Heart right ventricle (tissue), 16 donors: ENCODE results near the gene TMEM229A. TPM values are rescaled to one million over a fixed set of nuclear protein-coding genes. Genes with fewer than 3 reads are reported as not detected.
"Not testable (repeated sequence)": the region's sequence is repeated elsewhere in the genome, so short reads cannot be mapped to it uniquely, and the experiment has no call there.

Experiments used
- ATAC-seq, 8 donors: fragments of 200-7000 bp; cut with Tn5 transposase; one replicate each; pipeline ENCODE4 v1.9.1; 2020; ENCODE audit warnings: mild to moderate bottlenecking in 8 of 8, moderate library complexity in 8 of 8, moderate number of reproducible peaks in 1 of 8
- DNase-seq, 2 donors: peaks; one replicate each; pipeline ENCODE4 v3.0.0-alpha.2; 2020
- H3K27ac ChIP-seq, 10 donors: fragments of 200-600 bp; sonication (generic) in 2 of 10; one replicate each; pipeline versions ENCODE4 v1.5.0 to v1.8.0; 2020 to 2022; ENCODE audit warnings: mild to moderate bottlenecking in 3 of 10
- H3K27me3 ChIP-seq, 7 donors: fragments of 200-600 bp; one replicate each; pipeline ENCODE4 v1.8.0; 2021 to 2022; ENCODE audit warnings: mild to moderate bottlenecking in 2 of 7
- H3K36me3 ChIP-seq, 9 donors: fragments of 200-600 bp; sonication (generic) in 1 of 9; one replicate each; pipeline versions ENCODE4 v1.5.0 to v1.8.0; 2020 to 2022; ENCODE audit warnings: mild to moderate bottlenecking in 2 of 9
- H3K4me1 ChIP-seq, 9 donors: fragments of 200-600 bp; sonication (generic) in 1 of 9; one replicate each; pipeline versions ENCODE4 v1.5.0 to v1.8.0; 2020 to 2022; ENCODE audit warnings: mild to moderate bottlenecking in 4 of 9
- H3K4me3 ChIP-seq, 10 donors: fragments of 200-600 bp; sonication (generic) in 2 of 10; one replicate each; pipeline versions ENCODE4 v1.5.0 to v1.8.0; 2020 to 2022; ENCODE audit warnings: mild to moderate bottlenecking in 7 of 10, moderate library complexity in 2 of 10
- H3K9me3 ChIP-seq, 11 donors: fragments of 200-600 bp in 10 of 11; sonication (generic) in 2 of 11; one replicate each; pipeline versions ENCODE4 v1.5.0 to v1.8.0; 2013 to 2022; ENCODE audit warnings: mild to moderate bottlenecking in 2 of 11, control low read depth in 1 of 11, moderate library complexity in 1 of 11
- WGBS, 2 donors: extraction: QIAGEN DNeasy Blood & Tissue Kit; methylation state at CpG; one replicate each; pipeline ENCODE4 v1.1.7; 2013; ENCODE audit warnings: inconsistent platforms in 1 of 2; 5-methylcytosine and 5-hydroxymethylcytosine counted together
- intact Hi-C, 10 donors: fragments of 100-400 bp; cut with DNase I; formaldehyde crosslinking; loops; one replicate each; pipeline versions ENCODE4 v1.11.1 to v1.14.2; 2022
- polyA plus RNA-seq, 2 donors: library from polyadenylated mRNA; stranded (reverse); fragments of 200-250 nt; gene quantifications; one replicate each; pipeline ENCODE4 v1.2.3, GENCODE V29; 2013
- total RNA-seq, 10 donors: library from RNA; stranded (reverse); fragmentation: NEBNext Ultra II Directional in 3 of 10; extraction: Animal tissue kit (Norgen Biotek cat#: 25700) in 3 of 10; gene quantifications; one replicate each; pipeline versions ENCODE4 v1.2.1 to v1.2.4, GENCODE V29; 2021 to 2023
- TF ChIP-seq, protein P1 (sequence below), 9 donors: fragments of 200-600 bp; sonication (generic) in 2 of 9; IDR thresholded peaks; one replicate each; pipeline versions ENCODE4 v1.5.0 to v1.8.0; 2021 to 2022; ENCODE audit warnings: antibody characterized with exemption in 9 of 9, mild to moderate bottlenecking in 5 of 9, moderate library complexity in 1 of 9
- donor health status: Arrhythmogenic right ventricular cardiomyopathy.
- donor health status: ischemic (EF 13 %, LVEDD 7.1; RV severe dilation, severe dysfunction).
- donor health status: healthy with polysubstance abuse.
- donor health status: DM: no; HTN: yes; CAD: no.
- donor health status: DM: no; HTN: no; CAD: no.
- donor health status: ischemic (EF 25% LVEDD 6.9; RV normal size, moderate dysfunction).
- donor health status: ischemic (EF 25% LVEDD 5.7; RV mildly dilated, moderate dysfunction).
- donor health status: healthy.
- donor health status: DM: yes; HTN: yes; CAD: no.
- donor health status: Ischemic cardiomyopathy.
- donor health status: ischemic (EF 35%, LVEDD 5.7; RV mildly dilated, moderate dysfunction).
- donor health status: nonischemic (EF 11% LVEDD 7.7; RV severe dilation, severe dysfunction).
- donor health status: DM: yes; HTN: yes; CAD: no.
- donor health status: PGD.
- donor health status: ischemic (EF 29% LVEDD 5.4; RV normal size, mild dysfunction).
- donor health status: nonischemic (EF 23%, LVEDD 6.1; RV moderate dilation, normal function).

Gene TMEM229A
- total and polyA plus RNA-seq, 12 donors: 0.17 to 0.32 TPM; not detected in 10

DNA sequence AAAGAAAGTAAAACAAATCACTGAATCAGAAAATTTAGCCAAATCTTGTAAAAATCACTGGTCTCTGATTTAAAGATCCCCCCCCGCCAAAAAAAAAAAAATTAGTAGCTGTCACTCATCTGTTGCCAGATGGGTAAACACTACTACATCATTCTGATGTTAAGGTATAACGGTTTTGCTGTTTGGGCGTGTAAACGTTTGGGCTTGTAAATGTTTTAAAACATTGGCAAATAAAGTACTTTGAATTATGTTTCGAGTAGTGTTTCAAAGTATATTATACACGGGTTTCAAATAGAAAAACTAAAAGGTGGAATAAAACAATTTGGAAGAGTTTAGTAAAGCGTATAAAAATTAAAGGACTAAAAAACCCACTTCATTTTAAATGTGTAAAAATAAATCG, 1.5 kb downstream of the TMEM229A start:
- H3K4me1 ChIP-seq: peaks cover 0 to 19% (median 14%) of the 10 kb centered on the region in 9 donors
- no peaks in the 10 kb centered on the region for H3K9me3 ChIP-seq
- TF ChIP-seq, protein P1, sequence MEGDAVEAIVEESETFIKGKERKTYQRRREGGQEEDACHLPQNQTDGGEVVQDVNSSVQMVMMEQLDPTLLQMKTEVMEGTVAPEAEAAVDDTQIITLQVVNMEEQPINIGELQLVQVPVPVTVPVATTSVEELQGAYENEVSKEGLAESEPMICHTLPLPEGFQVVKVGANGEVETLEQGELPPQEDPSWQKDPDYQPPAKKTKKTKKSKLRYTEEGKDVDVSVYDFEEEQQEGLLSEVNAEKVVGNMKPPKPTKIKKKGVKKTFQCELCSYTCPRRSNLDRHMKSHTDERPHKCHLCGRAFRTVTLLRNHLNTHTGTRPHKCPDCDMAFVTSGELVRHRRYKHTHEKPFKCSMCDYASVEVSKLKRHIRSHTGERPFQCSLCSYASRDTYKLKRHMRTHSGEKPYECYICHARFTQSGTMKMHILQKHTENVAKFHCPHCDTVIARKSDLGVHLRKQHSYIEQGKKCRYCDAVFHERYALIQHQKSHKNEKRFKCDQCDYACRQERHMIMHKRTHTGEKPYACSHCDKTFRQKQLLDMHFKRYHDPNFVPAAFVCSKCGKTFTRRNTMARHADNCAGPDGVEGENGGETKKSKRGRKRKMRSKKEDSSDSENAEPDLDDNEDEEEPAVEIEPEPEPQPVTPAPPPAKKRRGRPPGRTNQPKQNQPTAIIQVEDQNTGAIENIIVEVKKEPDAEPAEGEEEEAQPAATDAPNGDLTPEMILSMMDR (IDR thresholded peaks at IDR 0.05): no peak
- intact Hi-C loops: no loop called here
- H3K36me3 ChIP-seq: no peaks in the 10 kb centered on the region
- DNase-seq: no peak
- H3K27ac ChIP-seq: no peak overlapping the region
- no peak for ATAC-seq
- 61 to 67% methylated on average over 8 of the region's 8 CpGs for WGBS, 2 donors
- no peak overlapping the region for H3K4me3 ChIP-seq
- peaks cover 0 to 66% (median 51%) of the 10 kb centered on the region in 7 donors for H3K27me3 ChIP-seq

DNA sequence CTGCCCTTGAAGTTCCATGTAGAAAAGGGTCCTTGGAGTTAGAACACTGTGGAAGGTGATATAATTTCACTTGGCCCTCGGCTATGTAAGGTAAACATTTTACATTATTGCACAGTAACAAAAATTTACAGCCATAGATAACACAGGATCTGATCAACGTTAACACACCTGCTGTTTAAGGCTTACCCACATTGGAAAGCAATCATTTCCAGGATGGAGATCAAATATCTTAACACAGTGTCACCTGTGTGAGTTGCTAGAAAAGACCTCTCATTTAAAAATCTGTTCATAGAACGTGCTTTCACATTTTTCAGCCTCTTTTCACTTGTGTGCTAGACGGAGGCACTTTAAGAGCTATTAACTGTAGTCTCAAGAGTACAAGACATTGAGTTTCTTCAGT, 1.9 kb downstream of the TMEM229A start:
- no peak for ATAC-seq
- Histone ChIP-seq H3K36me3 (no peaks in the 10 kb centered on the region), H3K4me1 (peaks cover 0 to 19% (median 14%) of the 10 kb centered on the region in 9 donors), H3K27ac (no peak overlapping the region), H3K4me3 (no peak overlapping the region), H3K27me3 (peaks cover 0 to 68% (median 51%) of the 10 kb centered on the region in 7 donors), H3K9me3 (no peaks in the 10 kb centered on the region)
- DNase-seq: no peak
- intact Hi-C loops: no loop called here
- TF ChIP-seq, protein P1 (IDR thresholded peaks at IDR 0.05): no peak
- 72 to 77% methylated on average over 4 of the region's 4 CpGs for WGBS, 2 donors

DNA sequence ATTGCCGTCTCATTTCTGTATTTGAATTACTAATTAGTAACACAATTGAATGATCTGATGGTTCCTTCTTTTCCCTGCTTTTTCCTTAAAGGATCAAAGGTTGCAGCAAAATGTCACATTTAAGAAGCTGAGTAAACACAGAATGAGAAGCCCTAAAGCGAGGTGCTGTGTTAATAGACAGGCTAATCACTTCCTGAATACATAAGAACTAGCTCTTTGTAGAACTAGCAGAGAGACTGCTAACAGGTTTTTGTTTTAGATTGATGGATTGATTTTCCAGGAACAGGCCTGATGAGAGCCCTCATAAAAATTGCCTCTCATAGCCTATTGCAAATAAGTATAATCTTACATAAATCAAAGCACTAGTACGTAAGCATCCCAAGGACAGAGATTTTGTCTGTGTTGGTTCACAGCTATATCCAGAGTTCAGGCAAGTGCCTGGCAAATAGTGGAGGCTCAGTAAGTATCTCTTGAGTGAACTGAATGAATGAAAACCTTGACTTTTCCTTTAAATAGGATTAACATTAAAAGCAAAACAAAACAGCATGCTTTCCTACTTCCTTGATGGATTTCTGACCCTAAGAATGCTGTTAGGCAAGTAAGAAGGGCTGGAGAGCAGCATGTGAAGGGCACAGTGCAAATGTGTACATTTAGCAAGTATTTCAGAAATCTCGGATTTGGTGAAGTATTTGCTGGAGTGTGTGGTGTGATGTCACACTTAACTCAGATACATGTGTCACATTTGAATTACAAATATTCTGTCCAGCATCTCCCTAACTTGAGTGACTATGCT, 3.3 kb downstream of the TMEM229A start:
- DNase-seq (no peak), ATAC-seq (no peak)
- intact Hi-C loops: no loop called here
- WGBS, 2 donors: 82 to 84% methylated on average over 4 of the region's 4 CpGs
- Histone ChIP-seq H3K4me3 (no peak overlapping the region), H3K4me1 (peaks cover 0 to 19% (median 14%) of the 10 kb centered on the region in 9 donors), H3K27ac (no peak overlapping the region), H3K9me3 (no peaks in the 10 kb centered on the region), H3K27me3 (peaks cover 0 to 67% (median 48%) of the 10 kb centered on the region in 7 donors), H3K36me3 (no peaks in the 10 kb centered on the region)
- TF ChIP-seq, protein P1 (IDR thresholded peaks at IDR 0.05): no peak

DNA sequence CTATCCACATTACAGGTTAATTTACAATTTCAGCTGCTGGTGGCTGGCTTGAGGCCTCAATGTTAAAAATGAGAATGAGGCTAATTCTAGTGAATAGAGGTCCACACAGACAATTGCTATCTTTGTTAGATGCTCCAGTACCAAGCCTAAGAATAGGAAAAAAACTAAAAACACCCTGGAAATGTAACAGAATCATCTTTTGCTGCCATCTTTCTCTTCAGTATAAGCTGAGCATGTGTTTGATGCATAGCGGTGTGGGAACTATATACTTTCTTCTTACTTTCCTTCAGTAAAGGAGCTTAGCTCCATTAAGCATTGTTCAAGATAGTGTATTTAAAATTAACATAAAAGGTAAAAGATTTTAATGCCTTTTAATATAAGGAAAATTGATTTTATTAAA, 5.6 kb downstream of the TMEM229A start:
- Histone ChIP-seq H3K27me3 (peaks cover 0 to 51% (median 39%) of the 10 kb centered on the region in 7 donors), H3K27ac (no peak overlapping the region), H3K36me3 (no peaks in the 10 kb centered on the region), H3K4me1 (peaks cover 0 to 7% (median 5%) of the 10 kb centered on the region in 9 donors), H3K9me3 (no peaks in the 10 kb centered on the region), H3K4me3 (no peak overlapping the region)
- TF ChIP-seq, protein P1 (IDR thresholded peaks at IDR 0.05): no peak
- DNase-seq (no peak), ATAC-seq (no peak)
- WGBS, 2 donors: 98 to 100% methylated on average over 1 of the region's 1 CpG
- intact Hi-C loops: no loop called here

DNA sequence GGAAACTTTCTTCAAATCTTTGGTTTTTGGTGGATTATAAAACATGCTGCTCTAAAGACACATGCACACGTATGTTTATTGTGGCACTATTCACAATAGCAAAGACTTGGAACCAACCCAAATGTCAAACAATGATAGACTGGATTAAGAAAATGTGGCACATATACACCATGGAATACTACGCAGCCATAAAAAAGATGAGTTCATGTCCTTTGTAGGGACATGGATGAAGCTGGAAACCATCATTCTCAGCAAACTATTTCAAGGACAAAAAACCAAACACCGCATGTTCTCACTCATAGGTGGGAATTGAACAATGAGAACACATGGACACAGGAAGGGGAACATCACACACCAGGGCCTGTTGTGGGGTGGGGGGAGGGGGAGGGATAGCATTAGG, 8.5 kb downstream of the TMEM229A start:
- H3K27ac ChIP-seq, H3K36me3 ChIP-seq, ATAC-seq, intact Hi-C loops, H3K4me1 ChIP-seq, H3K9me3 ChIP-seq, DNase-seq, H3K4me3 ChIP-seq: not testable (repeated sequence)
- peaks cover 0 to 22% (median 10%) of the 10 kb centered on the region in 7 donors for H3K27me3 ChIP-seq
- WGBS, 2 donors: 87 to 91% methylated on average over 2 to 3 of the region's 3 CpGs
